A673 (cell line): ENCODE results near the gene WDFY4.

Experiments used
- CTCF ChIP-seq: fragments of 300-800, 200-600 bp; sonication (generic); conservative IDR thresholded peaks from 2 replicates; pipeline ENCODE4 v1.5.1; 2017; ENCODE audit warnings: low read depth, mild to moderate bottlenecking, antibody characterized with exemption, low read length, moderate library complexity, mixed read lengths
- EZH2 ChIP-seq: fragments of 200-600 bp; sonication (generic); IDR thresholded peaks from 2 replicates; pipeline ENCODE4 v1.6.1; 2017; ENCODE audit warnings: borderline replicate concordance, low read depth, mild to moderate bottlenecking, mixed read lengths, antibody characterized with exemption, low read length; ENCODE audit not compliant: poor library complexity, severe bottlenecking

GRCh38 chr10:48737886-48738285 lies 53.2 kb downstream of the WDFY4 start:
- TF ChIP-seq CTCF (no peak), EZH2 (no peak)
